ENCODE results near the gene ASXL2.
"Not testable (repeated sequence)": the region's sequence is repeated elsewhere in the genome, so short reads cannot be mapped to it uniquely, and the experiment has no call there.

The ASXL2 gene

DNA sequence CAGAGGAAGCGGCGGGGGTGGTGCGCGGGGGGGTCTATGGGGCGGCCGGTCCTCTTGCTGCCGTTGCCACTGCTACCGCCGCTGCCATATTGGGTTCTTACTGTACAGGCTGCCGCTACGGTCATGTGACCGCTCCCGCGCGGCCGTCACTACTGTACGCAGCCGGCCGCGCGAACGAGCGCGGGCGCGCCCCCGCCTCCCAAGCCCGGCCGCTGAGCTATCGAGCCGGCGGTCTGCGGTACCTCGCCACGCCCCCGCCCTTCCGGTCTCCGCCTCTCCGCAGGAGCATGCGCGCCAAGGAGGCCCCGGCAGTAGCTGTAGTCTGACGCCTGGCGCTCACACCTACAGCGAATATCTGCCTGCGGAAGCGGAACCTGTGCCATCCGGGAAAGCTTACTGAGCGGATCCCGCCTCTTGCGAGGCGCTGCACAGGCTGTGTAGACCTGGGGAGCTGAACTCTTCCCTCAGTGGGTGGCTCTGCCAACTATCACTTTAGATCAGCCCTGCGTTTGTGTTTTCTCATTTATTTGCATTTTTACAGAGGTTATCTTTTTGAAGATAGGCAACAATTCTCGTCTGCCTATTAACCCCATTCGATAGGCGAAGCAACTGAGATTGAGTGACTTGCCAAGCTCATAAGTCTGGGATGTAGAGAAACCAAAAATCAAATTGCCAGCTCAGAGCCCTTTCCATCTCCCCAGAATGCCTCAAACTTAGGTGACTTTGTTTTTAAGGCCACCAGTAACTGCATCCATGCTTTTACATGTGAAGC is at the start of gene ASXL2:
Gene ASXL2, minus strand, starts transcription at position 127 of the 772 bp plus-strand sequence. CDS start 265 bp downstream, outside the sequence.
- in situ Hi-C loops (cut with HindIII; ENCODE audit: low sequenced_read_pairs), result no loop called here

DNA sequence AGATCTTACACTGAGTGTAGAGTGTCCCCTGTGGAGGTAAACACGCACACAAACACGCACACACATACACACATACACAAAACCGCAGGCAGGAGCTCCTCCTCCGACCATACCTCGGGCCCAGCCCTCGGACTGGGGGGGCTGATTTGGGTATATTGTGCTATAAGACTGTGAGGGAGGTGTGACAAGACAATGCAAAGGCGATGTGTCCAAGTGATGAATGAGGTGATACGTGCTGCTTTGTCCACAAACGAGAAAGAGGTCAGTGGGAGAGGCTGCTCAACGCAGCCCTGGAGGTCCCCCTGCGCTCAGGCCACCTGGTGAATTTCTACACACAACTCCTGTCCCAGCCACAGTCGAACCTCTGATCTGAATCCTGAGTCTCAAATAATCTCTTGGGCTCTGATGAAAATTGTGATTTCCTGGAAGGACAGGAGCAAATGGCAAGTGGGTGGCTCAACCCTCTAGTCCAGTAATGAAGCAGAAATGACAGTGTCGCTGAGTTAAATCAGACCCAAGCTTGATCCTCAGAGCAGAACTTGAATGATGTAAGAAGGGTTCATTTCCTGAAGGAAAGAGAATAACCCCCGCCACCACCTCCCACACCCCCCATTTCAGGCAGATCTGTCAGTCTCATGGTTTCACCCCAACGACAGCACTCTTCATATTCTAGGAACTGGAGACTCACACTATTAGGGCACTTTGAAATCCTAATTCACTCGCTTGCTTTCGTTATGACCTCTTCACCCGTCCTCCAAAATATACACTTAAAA is 48.9 kb upstream of the ASXL2 start:
- in situ Hi-C loops (cut with HindIII; ENCODE audit: low sequenced_read_pairs), result no loop called here

- in situ Hi-C loops (cut with HindIII; ENCODE audit: low sequenced_read_pairs), result no loop called here
These were observed 44.2 kb upstream of the ASXL2 start for GRCh38 chr2:25922501-25922900.

DNA sequence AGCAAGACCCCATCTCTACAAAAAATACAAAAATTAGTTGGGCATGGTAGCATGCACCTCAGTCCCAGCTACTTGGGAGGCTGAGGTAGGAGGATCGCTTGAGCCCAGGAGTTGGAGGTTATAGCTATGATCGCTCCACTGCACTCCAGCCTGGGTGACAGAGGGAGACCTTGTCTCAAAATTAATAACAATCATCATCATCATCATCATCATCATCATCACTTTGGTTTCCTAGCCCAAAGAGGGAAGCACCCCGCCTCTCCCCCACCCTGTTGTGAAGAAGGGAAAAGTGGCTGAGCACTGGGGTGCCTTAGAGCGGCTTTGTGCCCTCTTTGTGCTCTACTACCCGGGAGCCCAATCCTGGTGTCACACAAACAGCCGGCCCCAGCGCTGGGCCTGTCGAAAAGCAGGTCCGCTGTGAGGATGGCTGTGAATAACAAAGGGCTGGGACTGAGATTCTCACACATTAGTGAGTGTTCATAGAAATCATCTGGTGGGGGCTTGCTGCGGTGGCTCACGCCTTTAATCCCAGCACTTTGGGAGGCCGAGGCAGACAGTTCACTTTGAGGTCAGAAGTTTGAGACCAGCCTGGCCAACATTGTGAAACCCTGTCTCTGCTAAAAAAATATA is 42.6 kb upstream of the ASXL2 start:
- in situ Hi-C loops (cut with HindIII; ENCODE audit: low sequenced_read_pairs), result no loop called here

- in situ Hi-C loops (cut with HindIII; ENCODE audit: low sequenced_read_pairs), result no loop called here
These were observed 42.0 kb upstream of the ASXL2 start for GRCh38 chr2:25920336-25920735.

DNA sequence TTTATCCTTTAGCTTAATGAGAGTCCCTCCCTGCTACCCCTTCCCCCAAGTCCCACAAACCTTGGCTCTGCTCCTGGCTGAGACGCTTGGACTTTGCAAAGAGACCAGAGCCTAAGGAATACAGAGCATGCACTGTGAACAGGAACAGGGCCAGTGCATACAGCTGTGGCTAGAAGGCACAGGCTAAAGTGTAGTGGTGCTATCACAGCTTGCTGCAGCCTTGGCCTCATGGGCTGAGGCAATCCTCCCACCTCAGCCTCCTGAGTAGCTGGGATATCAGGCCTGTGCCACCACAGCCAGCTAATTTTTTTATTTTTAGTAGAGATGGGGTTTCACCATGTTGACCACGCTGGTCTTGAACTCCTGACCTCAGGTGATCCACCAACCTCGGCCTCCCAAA is 39.5 kb upstream of the ASXL2 start:
- in situ Hi-C loops (cut with HindIII; ENCODE audit: low sequenced_read_pairs), result no loop called here

DNA sequence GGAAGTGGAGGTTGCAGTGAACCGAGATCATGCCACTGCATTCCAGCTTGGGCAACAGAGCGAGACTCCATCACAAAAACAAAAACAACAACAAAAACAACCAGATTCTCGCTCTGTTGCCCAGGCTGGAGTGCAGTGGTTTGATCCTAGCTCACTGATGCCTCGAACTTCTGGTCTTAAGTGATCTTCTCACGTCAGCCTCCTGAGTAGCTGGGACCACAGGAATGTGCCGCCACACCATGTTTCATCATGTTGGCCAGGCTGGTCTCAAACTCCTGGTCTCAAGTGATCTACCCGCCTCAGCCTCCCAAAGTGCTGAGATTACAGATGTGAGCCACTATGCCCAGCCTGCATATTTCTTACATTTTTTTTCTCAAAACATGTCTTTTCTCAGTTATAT is 39.1 kb upstream of the ASXL2 start:
- in situ Hi-C loops (cut with HindIII; ENCODE audit: low sequenced_read_pairs), result not testable (repeated sequence)

DNA sequence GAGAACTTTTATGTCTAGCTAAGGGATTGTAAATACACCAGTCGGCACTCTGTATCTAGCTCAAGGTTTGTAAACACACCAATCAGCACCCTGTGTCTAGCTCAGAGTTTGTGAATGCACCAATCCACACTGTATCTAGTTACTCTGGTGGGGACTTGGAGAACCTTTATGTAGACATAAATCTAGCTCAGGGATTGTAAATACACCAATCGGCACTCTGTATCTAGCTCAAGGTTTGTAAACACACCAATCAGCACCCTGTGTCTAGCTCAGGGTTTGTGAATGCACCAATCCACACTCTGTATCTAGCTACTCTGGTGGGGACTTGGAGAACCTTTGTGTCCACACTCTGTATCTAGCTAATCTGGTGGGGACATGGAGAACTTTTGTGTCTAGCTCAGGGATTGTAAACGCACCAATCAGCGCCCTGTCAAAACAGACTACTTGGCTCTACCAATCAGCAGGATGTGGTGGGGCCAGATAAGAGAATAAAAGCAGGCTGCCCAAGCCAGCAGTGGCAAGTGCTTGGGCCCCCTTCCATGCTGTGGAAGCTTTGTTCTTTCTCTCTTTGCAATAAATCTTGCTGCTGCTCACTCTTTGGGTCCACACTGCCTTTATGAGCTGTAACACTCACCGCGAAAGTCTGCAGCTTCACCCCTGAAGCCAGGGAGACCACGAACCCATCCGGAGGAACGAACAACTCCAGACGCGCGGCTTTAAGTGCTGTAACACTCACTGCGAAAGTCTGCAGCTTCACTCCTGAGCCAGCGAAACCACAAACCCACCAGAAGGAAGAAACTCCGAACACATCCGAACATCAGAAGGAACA is 37.9 kb upstream of the ASXL2 start:
- in situ Hi-C loops (cut with HindIII; ENCODE audit: low sequenced_read_pairs), result not testable (repeated sequence)

GRCh38 chr2:25915411-25915810 is 37.1 kb upstream of the ASXL2 start:
- in situ Hi-C loops (cut with HindIII; ENCODE audit: low sequenced_read_pairs), result not testable (repeated sequence)

DNA sequence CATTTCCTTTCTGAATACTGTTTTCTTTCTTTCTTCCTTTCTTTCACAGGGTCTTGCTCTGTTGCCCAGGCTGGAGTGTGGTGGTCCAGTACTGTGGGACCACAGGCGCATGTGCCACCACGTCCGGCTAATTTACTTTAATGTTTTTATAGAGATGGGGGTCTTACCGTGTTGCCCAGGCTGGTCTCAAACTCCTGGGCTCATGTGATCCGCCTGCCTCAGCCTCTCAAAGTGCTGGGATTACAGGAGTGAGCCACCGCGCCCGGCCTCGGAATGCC is 35.3 kb upstream of the ASXL2 start:
- in situ Hi-C loops (cut with HindIII; ENCODE audit: low sequenced_read_pairs), result not testable (repeated sequence)

DNA sequence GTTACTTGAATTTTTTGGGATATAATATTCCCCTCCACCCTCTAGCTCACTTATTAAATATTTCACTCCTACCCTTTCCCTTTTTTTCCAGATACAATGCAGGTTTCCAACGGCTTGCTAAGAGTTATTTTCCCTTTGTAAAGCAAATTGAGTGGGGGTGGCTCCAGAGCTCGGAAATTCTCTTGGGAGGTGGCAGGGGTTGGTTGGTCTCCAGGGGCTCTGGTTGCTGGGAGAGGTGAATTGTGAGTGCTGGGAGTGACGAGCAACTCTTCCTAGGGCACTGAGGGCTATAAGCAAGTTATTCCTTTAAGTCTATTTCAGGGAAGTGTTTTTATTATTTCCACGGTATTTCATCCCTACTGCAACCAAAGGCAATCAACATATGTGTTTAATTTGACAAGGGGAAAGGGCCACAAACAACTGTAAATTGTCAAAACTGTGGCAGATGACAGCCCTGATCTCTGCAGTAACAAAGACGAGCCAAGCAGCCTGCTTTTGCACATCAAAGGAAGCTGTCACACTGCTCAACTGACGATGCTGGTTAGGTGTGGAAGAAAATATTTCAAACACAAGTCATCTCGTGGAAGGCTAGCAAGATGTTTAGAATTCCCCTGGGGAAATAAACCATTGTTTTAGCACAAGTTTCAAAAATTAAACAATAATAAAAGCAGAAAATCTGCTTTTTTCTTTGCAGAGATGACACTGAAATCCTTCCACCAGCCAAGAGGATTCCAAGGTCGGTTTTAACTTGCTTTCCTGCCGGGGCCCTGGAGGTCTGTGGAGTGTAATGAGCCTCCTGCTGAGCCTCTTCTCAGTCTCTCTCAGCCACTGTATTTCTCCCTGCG is 34.8 kb upstream of the ASXL2 start:
- in situ Hi-C loops (cut with HindIII; ENCODE audit: low sequenced_read_pairs), result no loop called here

DNA sequence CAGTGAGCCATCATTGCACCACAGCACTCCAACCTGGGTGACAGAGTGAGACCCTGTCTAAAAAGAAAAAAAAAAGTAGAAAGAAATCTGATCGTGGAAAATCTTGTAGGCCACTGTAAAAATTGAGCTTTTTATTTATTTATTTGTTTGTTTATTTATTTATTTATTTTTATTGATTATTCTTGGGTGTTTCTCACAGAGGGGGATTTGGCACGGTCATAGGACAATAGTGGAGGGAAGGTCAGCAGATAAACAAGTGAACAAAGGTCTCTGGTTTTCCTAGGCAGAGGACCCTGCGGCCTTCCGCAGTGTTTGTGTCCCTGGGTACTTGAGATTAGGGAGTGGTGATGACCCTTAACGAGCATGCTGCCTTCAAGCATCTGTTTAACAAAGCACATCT is 31.3 kb upstream of the ASXL2 start:
- in situ Hi-C loops (cut with HindIII; ENCODE audit: low sequenced_read_pairs), result not testable (repeated sequence)

- in situ Hi-C loops (cut with HindIII; ENCODE audit: low sequenced_read_pairs), result no loop called here
These were observed 26.8 kb upstream of the ASXL2 start for GRCh38 chr2:25905126-25905525.

DNA sequence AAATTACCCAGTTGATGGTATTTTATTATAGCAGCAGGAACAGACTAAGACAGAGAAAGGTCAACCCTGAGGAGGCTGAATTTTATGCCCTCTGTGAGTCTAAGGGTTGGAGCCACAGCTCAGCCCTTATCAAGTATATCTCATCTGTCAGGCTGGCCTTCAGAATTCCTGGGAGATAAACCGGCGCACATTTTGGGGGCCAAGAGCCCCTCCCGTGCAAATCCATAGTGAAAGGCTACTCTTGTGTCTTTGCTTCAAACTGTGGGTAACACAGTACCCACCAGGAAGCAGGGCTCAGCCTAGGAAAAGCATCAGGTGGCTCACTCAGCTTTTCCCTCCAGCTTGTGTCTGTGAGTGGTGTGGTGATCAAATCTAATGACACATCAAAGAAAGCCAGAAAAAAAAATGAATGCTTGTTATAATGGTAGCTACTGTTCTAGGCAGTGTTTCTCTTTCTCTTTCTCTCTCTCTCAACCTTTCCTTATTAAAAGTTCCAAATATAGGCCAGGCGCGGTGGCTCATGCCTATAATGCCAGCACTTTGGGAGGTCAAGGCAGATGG is 25.0 kb upstream of the ASXL2 start:
- in situ Hi-C loops (cut with HindIII; ENCODE audit: low sequenced_read_pairs), result no loop called here

- in situ Hi-C loops (cut with HindIII; ENCODE audit: low sequenced_read_pairs), result no loop called here
These were observed 21.2 kb upstream of the ASXL2 start for GRCh38 chr2:25899404-25899970.

DNA sequence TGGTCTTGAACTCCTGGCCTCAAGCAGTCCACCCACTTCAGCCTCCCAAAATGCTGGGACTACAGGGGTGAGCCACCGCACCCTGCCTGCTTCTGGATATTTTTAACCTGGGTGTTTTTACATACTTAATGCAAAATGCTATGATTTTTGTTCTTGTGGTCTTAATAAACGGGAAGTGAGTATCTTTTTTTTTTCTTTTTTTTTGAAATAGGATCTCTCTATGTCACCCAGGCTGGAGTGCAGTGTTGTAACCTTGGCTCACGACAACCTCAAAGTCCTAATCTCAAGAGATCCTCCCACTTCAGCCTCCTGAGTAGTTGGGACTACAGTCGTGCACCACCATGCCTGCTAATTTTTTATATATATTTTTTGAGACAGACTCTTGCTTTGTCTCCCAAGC is 19.2 kb upstream of the ASXL2 start:
- in situ Hi-C loops (cut with HindIII; ENCODE audit: low sequenced_read_pairs), result no loop called here

- in situ Hi-C loops (cut with HindIII; ENCODE audit: low sequenced_read_pairs), result not testable (repeated sequence)
These were observed 18.0 kb upstream of the ASXL2 start for GRCh38 chr2:25896308-25896707.

DNA sequence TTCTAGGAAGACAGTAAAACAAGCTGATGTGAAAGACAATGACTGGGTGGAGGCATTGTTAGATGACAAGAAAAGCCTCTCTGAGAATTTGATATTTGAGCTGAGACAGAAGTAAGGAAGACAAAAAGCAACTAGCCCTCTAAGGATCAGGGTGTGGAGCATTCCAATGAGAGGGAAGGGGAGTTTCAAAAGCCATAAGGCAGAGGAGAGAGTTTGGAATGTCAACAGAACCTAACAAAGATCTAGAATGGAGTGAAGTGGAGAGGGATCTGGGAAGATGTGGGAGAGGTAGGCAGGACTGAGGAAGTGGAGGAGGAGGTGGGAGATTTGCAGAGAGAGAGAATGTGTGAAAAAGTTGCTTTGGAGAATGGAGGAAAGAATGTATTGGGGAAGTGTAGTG is 17.3 kb upstream of the ASXL2 start:
- in situ Hi-C loops (cut with HindIII; ENCODE audit: low sequenced_read_pairs), result no loop called here

DNA sequence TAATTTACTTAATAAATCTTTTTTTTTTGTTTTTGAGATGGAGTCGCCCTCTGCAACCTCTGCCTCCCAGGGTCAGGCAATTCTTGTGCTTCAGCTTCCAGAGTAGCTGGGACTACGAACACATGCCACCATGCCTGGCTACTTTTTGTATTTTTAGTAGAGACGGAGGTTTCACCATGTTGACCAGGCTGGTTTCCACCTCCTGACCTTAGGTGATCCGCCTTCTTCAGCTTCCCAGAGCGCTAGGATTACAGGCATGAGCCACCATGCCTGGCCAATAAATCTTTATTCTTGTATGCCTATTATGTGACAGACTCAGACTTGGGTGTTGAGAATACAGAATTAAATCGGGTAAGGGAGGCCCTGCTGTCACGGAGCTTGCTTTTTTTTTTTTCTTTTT is 16.7 kb upstream of the ASXL2 start:
- in situ Hi-C loops (cut with HindIII; ENCODE audit: low sequenced_read_pairs), result no loop called here

Data from DLD1 (cell line).